ENCODE results near the gene POP7.

DNA sequence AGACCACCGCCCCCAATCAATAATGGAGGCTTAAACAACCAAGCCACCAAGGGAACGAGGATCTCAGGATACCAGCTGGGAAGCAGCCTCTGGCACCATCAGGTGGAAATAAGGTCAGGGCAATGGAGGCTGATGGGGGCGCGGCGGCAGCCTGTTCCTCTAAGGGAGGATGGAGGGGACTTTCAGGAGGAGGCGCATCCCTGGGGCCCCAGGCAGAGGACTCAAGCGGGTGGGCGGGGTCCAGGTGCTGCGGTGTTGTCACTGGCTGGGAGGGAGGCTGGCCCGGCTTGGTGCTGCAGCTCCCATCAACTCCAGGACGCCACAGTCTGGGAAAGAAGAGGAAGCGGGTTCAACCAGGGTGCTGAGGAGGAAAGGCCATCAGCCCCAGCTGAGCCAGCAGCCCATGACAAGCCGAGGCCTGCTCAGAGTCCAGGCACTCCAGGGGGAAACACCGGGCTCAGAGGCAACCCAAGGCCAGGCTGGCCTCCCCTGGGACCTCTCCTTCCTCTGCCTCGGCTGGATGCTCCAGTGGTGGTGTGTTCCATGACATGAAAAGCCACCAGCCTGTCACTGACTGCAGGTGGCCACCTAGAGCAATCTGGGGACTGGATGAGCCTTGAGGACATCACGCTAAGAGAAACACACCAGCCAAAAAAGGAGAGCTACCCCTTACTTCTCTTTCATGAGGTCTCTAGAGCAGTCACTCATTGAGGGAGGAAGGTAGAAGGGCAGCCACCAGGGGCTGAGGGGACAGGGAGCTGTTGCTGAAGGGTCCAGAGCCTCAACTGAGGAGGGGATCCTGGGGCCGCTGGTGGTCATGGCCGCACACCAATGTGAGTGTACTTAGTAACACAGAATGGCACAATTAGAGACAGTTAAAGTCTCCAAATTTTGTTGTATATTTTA lies 16.4 kb upstream of the POP7 start:
- TF ChIP-seq, protein P1, sequence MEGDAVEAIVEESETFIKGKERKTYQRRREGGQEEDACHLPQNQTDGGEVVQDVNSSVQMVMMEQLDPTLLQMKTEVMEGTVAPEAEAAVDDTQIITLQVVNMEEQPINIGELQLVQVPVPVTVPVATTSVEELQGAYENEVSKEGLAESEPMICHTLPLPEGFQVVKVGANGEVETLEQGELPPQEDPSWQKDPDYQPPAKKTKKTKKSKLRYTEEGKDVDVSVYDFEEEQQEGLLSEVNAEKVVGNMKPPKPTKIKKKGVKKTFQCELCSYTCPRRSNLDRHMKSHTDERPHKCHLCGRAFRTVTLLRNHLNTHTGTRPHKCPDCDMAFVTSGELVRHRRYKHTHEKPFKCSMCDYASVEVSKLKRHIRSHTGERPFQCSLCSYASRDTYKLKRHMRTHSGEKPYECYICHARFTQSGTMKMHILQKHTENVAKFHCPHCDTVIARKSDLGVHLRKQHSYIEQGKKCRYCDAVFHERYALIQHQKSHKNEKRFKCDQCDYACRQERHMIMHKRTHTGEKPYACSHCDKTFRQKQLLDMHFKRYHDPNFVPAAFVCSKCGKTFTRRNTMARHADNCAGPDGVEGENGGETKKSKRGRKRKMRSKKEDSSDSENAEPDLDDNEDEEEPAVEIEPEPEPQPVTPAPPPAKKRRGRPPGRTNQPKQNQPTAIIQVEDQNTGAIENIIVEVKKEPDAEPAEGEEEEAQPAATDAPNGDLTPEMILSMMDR (IDR thresholded peaks at IDR 0.05) = no peak
- no peak for TF ChIP-seq POLR2A (IDR thresholded peaks at IDR 0.05)

All from right lobe of liver (tissue), 4 donors.